HepG2 (cell line): ENCODE results near the gene TEKT1. TPM values are rescaled to one million over a fixed set of nuclear protein-coding genes. Genes with fewer than 3 reads are reported as not detected.

Source experiments
- ARID5B ChIP-seq: IDR thresholded peaks from 2 replicates; pipeline ENCODE4 v1.4.0; 2020; ENCODE audit warnings: mild to moderate bottlenecking, missing genetic modification reagents
- BRCA1 ChIP-seq: sonication (generic); formaldehyde crosslinking; IDR thresholded peaks from 2 replicates; pipeline ENCODE4 v1.4.0; 2020; ENCODE audit warnings: missing genetic modification reagents
- CCDC6 ChIP-seq: sonication (generic); formaldehyde crosslinking; IDR thresholded peaks from 2 replicates; pipeline ENCODE4 v1.8.1; 2022; ENCODE audit warnings: mild to moderate bottlenecking, missing genetic modification reagents, moderate library complexity
- CTCF ChIP-seq: sonication (generic); formaldehyde crosslinking; IDR thresholded peaks from 2 replicates; pipeline ENCODE4 v1.5.0; 2020; ENCODE audit warnings: mild to moderate bottlenecking, missing genetic modification reagents, moderate library complexity
- ETV6 ChIP-seq: sonication (generic); formaldehyde crosslinking; conservative IDR thresholded peaks from 2 replicates; pipeline ENCODE4 v1.4.0; 2020; ENCODE audit warnings: missing genetic modification reagents
- HNF1A ChIP-seq, 2 experiments: sonication (generic) in 1 of 2; formaldehyde crosslinking in 1 of 2; IDR thresholded peaks; 2 replicates each; pipeline versions ENCODE4 v1.4.0 to v1.6.1; 2016 to 2020; ENCODE audit warnings: borderline replicate concordance in 1 of 2, low read depth in 1 of 2, mild to moderate bottlenecking in 1 of 2, missing genetic modification reagents in 1 of 2
- HOMEZ ChIP-seq: IDR thresholded peaks from 2 replicates; pipeline ENCODE4 v1.6.1; 2016; ENCODE audit warnings: low read depth
- KDM4B ChIP-seq: sonication (generic); formaldehyde crosslinking; IDR thresholded peaks from 2 replicates; pipeline ENCODE4 v1.4.0; 2020; ENCODE audit warnings: missing genetic modification reagents
- KMT2A ChIP-seq: sonication (generic); formaldehyde crosslinking; IDR thresholded peaks from 2 replicates; pipeline ENCODE4 v1.4.0; 2020; ENCODE audit warnings: missing genetic modification reagents
- NFE2L2 ChIP-seq: fragments of 150-350 bp; IDR thresholded peaks from 2 replicates; pipeline ENCODE4 v1.6.1; 2014; ENCODE audit warnings: low read length
- PHF8 ChIP-seq: sonication (generic); formaldehyde crosslinking; IDR thresholded peaks from 2 replicates; pipeline ENCODE4 v1.5.0; 2020; ENCODE audit warnings: missing genetic modification reagents
- POLR2AphosphoS5 ChIP-seq: IDR thresholded peaks from 2 replicates; pipeline ENCODE4 v1.6.1; 2012; ENCODE audit warnings: low read depth, low read length
- PPARG ChIP-seq: conservative IDR thresholded peaks from 2 replicates; pipeline ENCODE4 v1.6.1; 2016; ENCODE audit warnings: missing biosample characterization, missing genetic modification reagents
- RCOR2 ChIP-seq: IDR thresholded peaks from 2 replicates; pipeline ENCODE4 v1.6.1; 2016; ENCODE audit warnings: missing biosample characterization, missing genetic modification reagents
- ZEB1 ChIP-seq: IDR thresholded peaks from 2 replicates; pipeline ENCODE4 v1.6.1; 2012; ENCODE audit warnings: mild to moderate bottlenecking, low read depth, inconsistent platforms; ENCODE audit not compliant: insufficient replicate concordance
- polyA plus RNA-seq, 8 experiments: library from polyadenylated mRNA; depleted of rRNA in 3 of 8; stranded (reverse) in 7 of 8; unstranded in 1 of 8; fragments of >200 nt; fragmentation: Illumina TruSeq in 4 of 8; extraction: Trizol in 4 of 8; gene quantifications; 2 replicates each; pipeline versions ENCODE4 v1.2.1 to v1.2.3, GENCODE V29; 2011 to 2016; ENCODE audit warnings: low read depth in 4 of 8, missing spikeins in 1 of 8, mixed read lengths in 1 of 8; ENCODE audit not compliant: insufficient read depth in 1 of 8
- total RNA-seq, 5 experiments: library from RNA; depleted of rRNA; stranded (reverse); fragments of >200 nt; fragmentation: Illumina TruSeq; extraction: Trizol; gene quantifications; 2 replicates each; pipeline ENCODE4 v1.2.3, GENCODE V29; 2016; ENCODE audit warnings: low read depth in 1 of 5

The TEKT1 gene
- total and polyA plus RNA-seq, 2 of the 13 experiments (the other 11 are each of a cell fraction or from before 2014, with no cell fraction given), result not detected

GRCh38 chr17:6853764-6854442 lies 22.4 kb upstream of the TEKT1 start (continued):
- no peak for TF ChIP-seq HNF1A (IDR thresholded peaks at IDR 0.05; ENCODE audit: low read depth)
- 0 out of 2 replicates have a peak, but pooled peaks have one; percentile 36 for TF ChIP-seq HNF1A (CRISPR knock-in tag; IDR thresholded peaks at IDR 0.05; ENCODE audit: borderline replicate concordance)
- TF ChIP-seq ARID5B (CRISPR knock-in tag), result peak; percentile 34
- no peak for TF ChIP-seq BRCA1 (CRISPR knock-in tag)
- TF ChIP-seq POLR2AphosphoS5, result peak; percentile 53; the same call in 1 of the 2 replicates
- 0 out of 2 replicates have a peak, but pooled peaks have one; percentile 37 for TF ChIP-seq KDM4B
- peak; percentile 74 for TF ChIP-seq PHF8 (CRISPR knock-in tag)
- peak; percentile 45; the same call in 1 of the 2 replicates for TF ChIP-seq HOMEZ (CRISPR knock-in tag)
- peak; percentile 59; the same call in 1 of the 2 replicates for TF ChIP-seq KMT2A (CRISPR knock-in tag)
- 0 out of 2 replicates have a peak, but pooled peaks have one; percentile 14 for TF ChIP-seq PPARG (CRISPR knock-in tag)
- TF ChIP-seq CTCF (CRISPR knock-in tag), result peak; percentile 85
- TF ChIP-seq ETV6 (CRISPR knock-in tag), result no peak
- peak; percentile 85 for TF ChIP-seq ZEB1
- peak; percentile 89 for TF ChIP-seq NFE2L2
- no peak for TF ChIP-seq CCDC6 (CRISPR knock-in tag)
- 0 out of 2 replicates have a peak, but pooled peaks have one; percentile 24 for TF ChIP-seq RCOR2
